Tibial nerve (tissue), 4 donors: ENCODE measurements around the gene SLCO2A1. TPM values are rescaled to one million over a fixed set of nuclear protein-coding genes. Genes with fewer than 3 reads are reported as not detected.

ENCODE experiments used
- DNase-seq, 2 donors: peaks; one replicate each; pipeline ENCODE4 v3.0.0-alpha.2; 2019; ENCODE audit warnings: low spot score in 2 of 2
- H3K27ac ChIP-seq, 4 donors: fragments of 200-600 bp; sonication (generic) in 3 of 4; one replicate each; pipeline ENCODE4 v1.5.1; 2017 to 2019; ENCODE audit warnings: mild to moderate bottlenecking in 1 of 4
- H3K27me3 ChIP-seq, 2 donors: fragments of 200-600 bp; sonication (generic) in 1 of 2; one replicate each; pipeline versions ENCODE4 v1.5.1 to v1.6.0; 2017 to 2019
- H3K36me3 ChIP-seq, 3 donors: fragments of 200-600 bp; sonication (generic); one replicate each; pipeline ENCODE4 v1.5.1; 2018 to 2019
- H3K4me1 ChIP-seq, 4 donors: fragments of 200-600 bp; sonication (generic) in 3 of 4; one replicate each; pipeline ENCODE4 v1.5.1; 2017 to 2019
- H3K4me3 ChIP-seq, 4 donors: fragments of 200-600 bp; sonication (generic) in 3 of 4; one replicate each; pipeline ENCODE4 v1.5.1; 2017 to 2019; ENCODE audit warnings: mild to moderate bottlenecking in 1 of 4, moderate library complexity in 1 of 4
- H3K9me3 ChIP-seq, 4 donors: fragments of 200-600 bp; sonication (generic) in 3 of 4; one replicate each; pipeline ENCODE4 v1.5.1; 2017 to 2019
- EP300 ChIP-seq, 2 donors: sonication (generic); formaldehyde crosslinking; IDR thresholded peaks; one replicate each; pipeline ENCODE4 v1.6.1; 2017; ENCODE audit warnings: antibody characterized with exemption in 2 of 2, mild to moderate bottlenecking in 1 of 2
- POLR2A ChIP-seq, 2 donors: fragments of 450-650 bp; IDR thresholded peaks; one replicate each; pipeline ENCODE4 v1.6.1; 2017; ENCODE audit warnings: antibody characterized with exemption in 2 of 2, mild to moderate bottlenecking in 2 of 2, moderate library complexity in 2 of 2
- WGBS, 2 donors: methylation state at CpG; one replicate each; pipeline ENCODE4 v1.1.5; 2018; 5-methylcytosine and 5-hydroxymethylcytosine counted together
- total RNA-seq, 4 donors: library from RNA; depleted of rRNA; stranded (reverse); fragments of >200 nt; gene quantifications; one replicate each; pipeline ENCODE4 v1.1.0, GENCODE V29; 2016
- TF ChIP-seq, protein P1 (sequence below), 5 experiments: fragments of 200-600 bp in 3 of 5; fragments of 450-650 bp in 2 of 5; sonication (generic) in 3 of 5; IDR thresholded peaks; one replicate each; pipeline ENCODE4 v1.5.1; 2016 to 2019; ENCODE audit warnings: antibody characterized with exemption in 5 of 5, mild to moderate bottlenecking in 3 of 5, moderate library complexity in 2 of 5

Gene SLCO2A1
- total RNA-seq, 4 donors from 2014 or later, result 8.8 to 22.9 (median 12.2) TPM

DNA sequence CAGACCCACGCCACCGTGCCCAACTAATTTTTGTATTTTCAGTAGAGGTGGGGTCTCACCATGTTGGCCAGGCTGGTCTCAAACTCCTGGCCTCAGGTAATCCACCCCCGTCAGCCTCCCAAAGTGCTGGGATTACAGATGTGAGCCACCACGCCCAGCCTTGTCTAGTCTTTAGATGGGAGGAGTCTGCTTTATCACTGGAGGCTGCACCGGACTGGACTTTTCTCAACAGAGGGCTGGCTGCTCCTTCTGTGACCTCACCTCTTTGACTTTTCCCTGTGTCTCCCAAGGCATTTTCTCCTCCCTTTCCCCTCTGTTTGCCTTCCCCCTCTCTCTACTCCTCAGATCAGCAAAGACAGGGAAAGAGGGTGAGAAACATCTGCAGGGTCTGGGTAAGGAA, 28.5 kb downstream of the SLCO2A1 start:
- peaks cover 0 to 10% (median 0%) of the 10 kb centered on the region in 4 donors for H3K9me3 ChIP-seq
- no peaks in the 10 kb centered on the region for H3K36me3 ChIP-seq
- TF ChIP-seq, protein P1, sequence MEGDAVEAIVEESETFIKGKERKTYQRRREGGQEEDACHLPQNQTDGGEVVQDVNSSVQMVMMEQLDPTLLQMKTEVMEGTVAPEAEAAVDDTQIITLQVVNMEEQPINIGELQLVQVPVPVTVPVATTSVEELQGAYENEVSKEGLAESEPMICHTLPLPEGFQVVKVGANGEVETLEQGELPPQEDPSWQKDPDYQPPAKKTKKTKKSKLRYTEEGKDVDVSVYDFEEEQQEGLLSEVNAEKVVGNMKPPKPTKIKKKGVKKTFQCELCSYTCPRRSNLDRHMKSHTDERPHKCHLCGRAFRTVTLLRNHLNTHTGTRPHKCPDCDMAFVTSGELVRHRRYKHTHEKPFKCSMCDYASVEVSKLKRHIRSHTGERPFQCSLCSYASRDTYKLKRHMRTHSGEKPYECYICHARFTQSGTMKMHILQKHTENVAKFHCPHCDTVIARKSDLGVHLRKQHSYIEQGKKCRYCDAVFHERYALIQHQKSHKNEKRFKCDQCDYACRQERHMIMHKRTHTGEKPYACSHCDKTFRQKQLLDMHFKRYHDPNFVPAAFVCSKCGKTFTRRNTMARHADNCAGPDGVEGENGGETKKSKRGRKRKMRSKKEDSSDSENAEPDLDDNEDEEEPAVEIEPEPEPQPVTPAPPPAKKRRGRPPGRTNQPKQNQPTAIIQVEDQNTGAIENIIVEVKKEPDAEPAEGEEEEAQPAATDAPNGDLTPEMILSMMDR (IDR thresholded peaks at IDR 0.05), result no peak
- TF ChIP-seq POLR2A (IDR thresholded peaks at IDR 0.05) (no peak), EP300 (IDR thresholded peaks at IDR 0.05) (no peak)
- no peak for DNase-seq
- 73 to 78% methylated on average over 5 of the region's 5 CpGs for WGBS, 2 donors
- H3K4me3 ChIP-seq, result no peak overlapping the region
- H3K27ac ChIP-seq, result no peak overlapping the region
- H3K4me1 ChIP-seq, result no peaks in the 10 kb centered on the region
- H3K27me3 ChIP-seq, result peaks cover 0 to 2% of the 10 kb centered on the region in 2 donors

DNA sequence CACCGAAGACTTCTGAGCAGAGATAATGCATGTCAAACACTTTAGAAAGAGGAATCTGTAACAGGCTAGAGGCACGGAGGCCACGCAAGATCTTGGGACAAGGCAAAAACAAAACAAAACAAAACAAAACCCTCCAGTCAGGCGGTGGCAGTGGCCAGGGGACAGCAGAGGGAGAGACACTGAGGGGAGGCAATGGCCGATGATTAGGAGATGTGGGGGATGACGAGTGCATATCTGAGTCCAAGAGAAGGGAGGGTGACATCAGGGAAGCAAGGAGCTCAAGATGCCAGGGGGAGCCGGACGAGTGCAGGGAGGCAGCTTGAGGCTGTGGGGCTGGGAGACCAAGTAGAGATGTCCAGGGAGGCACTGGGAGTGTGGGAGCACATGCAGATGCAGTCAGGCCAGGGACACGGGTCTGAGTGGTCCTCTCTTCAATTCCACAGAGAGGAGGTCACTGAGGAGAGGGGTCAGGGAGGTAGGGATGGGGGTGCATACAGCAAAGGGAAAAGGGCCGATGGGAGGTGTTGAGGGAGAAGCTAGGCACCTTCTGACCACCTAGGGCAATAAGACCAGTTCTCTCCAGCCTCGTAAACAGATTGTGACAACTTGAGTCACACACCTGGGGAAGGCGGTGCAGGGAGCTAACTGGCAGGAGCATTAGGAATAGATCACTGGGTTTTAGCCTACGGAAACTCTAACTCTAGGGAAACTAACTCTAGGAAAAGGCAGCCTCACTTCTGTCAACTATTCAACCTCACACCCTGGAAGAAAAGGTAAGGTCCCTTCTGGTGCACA, 29.6 kb downstream of the SLCO2A1 start:
- peaks cover 0 to 2% of the 10 kb centered on the region in 2 donors for H3K27me3 ChIP-seq
- H3K27ac ChIP-seq, result no peak overlapping the region
- no peaks in the 10 kb centered on the region for H3K36me3 ChIP-seq
- DNase-seq, result no peak
- H3K9me3 ChIP-seq, result peaks cover 0 to 10% (median 0%) of the 10 kb centered on the region in 4 donors
- no peaks in the 10 kb centered on the region for H3K4me1 ChIP-seq
- H3K4me3 ChIP-seq, result no peak overlapping the region
- WGBS, 2 donors, result 82 to 86% methylated on average over 13 of the region's 13 CpGs
- no peak for TF ChIP-seq EP300 (IDR thresholded peaks at IDR 0.05)

DNA sequence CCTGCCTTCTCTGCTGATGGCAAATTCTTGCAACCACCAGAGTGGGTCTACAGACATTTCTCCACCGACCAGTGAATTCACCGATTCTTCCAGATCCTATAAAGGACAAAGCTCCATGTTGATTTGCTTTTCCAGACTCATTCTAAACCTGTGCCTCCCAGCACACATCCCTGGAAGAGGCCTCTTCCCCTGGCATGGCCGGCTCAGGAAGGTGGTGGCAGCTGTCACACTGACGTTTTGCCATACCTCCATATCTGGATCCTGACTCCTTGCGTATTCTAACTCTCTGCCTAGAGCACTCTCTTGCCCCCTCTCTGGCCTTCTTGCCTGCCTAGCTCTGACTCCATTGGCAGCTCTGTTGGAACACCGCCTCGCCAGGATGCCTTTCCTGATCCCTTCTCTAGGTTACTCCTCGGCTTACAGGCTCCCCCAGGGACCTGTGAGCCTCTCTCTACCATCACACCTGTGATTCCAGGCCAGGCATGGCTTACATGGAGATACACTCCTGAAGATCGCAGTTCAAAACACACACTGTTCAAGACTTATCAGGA, 31.0 kb downstream of the SLCO2A1 start:
- Histone ChIP-seq H3K36me3 (no peaks in the 10 kb centered on the region), H3K27ac (no peak overlapping the region), H3K4me3 (no peak overlapping the region), H3K27me3 (no peaks in the 10 kb centered on the region), H3K9me3 (no peaks in the 10 kb centered on the region), H3K4me1 (no peaks in the 10 kb centered on the region)
- WGBS, 2 donors, result 78 to 80% methylated on average over 9 of the region's 9 CpGs
- TF ChIP-seq POLR2A (IDR thresholded peaks at IDR 0.05), result no peak
- DNase-seq, result no peak

DNA sequence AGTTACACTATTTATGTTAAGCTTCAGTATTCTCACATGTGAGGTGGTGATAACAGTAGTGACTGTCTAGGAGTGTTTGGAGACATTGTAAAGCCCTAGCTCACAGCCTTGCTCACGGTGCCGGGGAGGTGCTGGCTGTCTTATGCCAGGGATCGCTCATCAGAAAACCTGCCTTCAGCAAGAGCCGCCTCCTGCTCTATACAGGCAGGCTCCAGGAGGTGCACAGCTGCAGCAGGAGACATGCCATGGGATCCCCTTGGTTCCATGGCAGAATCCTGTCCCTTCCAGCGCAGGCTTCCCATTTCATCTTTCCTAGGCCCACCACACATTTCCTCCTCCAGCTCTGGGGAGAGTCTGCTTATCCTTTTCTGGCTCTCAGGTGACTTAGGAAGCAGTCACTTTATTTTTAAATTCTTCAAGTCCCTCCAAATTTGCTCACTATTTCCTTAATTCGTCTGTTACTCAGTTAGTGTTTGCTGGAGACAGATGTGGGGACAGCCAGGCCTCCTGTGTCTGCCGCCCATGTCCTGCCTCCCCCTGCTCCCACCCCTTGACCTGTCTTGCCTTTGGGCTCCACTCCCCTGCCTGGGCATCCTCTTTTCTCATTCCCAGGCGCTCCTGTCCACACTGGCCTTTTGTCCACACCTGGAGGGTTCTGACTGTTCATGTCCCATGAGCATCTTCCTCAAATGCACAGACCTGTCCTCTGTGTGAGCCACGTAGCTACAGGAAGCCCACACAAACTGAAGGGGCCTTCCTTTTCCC, 31.7 kb downstream of the SLCO2A1 start:
- WGBS, 2 donors, result 83 to 90% methylated on average over 9 of the region's 9 CpGs
- no peak for DNase-seq

DNA sequence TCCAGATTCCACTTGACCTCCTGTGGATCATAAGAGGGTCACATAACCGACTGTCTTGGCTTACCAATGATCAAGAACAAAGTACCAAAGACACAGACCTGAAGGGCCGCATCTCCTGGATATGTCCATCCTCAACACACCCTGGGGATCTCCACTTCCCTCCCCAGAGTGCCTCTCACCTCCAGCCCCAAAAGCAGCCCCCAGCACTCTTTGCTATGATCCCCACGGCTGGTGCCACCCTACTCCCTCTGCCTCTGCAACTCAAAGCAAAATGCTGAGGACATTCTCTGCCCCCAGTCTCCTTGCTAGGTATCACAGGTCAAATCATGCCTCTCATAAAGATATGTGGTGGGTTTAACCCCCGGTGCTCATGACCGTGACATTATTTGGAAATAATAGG, 32.7 kb downstream of the SLCO2A1 start:
- peaks cover 0 to 7% (median 0%) of the 10 kb centered on the region in 4 donors for H3K4me1 ChIP-seq
- H3K27ac ChIP-seq, result no peak overlapping the region
- DNase-seq, result no peak
- no peaks in the 10 kb centered on the region for H3K27me3 ChIP-seq
- H3K9me3 ChIP-seq, result no peaks in the 10 kb centered on the region
- TF ChIP-seq POLR2A (IDR thresholded peaks at IDR 0.05) (no peak), EP300 (IDR thresholded peaks at IDR 0.05) (no peak)
- TF ChIP-seq, protein P1 (IDR thresholded peaks at IDR 0.05), result no peak
- WGBS, 2 donors, result 87 to 94% methylated on average over 5 of the region's 5 CpGs
- H3K4me3 ChIP-seq, result no peak overlapping the region
- no peaks in the 10 kb centered on the region for H3K36me3 ChIP-seq

More for the DNA sequence above, 31.7 kb downstream of the SLCO2A1 start:
- Histone ChIP-seq H3K4me1 (no peaks in the 10 kb centered on the region), H3K27ac (no peak overlapping the region), H3K4me3 (no peak overlapping the region), H3K9me3 (no peaks in the 10 kb centered on the region), H3K36me3 (no peaks in the 10 kb centered on the region), H3K27me3 (no peaks in the 10 kb centered on the region)
- TF ChIP-seq, protein P1 (IDR thresholded peaks at IDR 0.05), result no peak
- TF ChIP-seq POLR2A (IDR thresholded peaks at IDR 0.05) (no peak), EP300 (IDR thresholded peaks at IDR 0.05) (no peak)

DNA sequence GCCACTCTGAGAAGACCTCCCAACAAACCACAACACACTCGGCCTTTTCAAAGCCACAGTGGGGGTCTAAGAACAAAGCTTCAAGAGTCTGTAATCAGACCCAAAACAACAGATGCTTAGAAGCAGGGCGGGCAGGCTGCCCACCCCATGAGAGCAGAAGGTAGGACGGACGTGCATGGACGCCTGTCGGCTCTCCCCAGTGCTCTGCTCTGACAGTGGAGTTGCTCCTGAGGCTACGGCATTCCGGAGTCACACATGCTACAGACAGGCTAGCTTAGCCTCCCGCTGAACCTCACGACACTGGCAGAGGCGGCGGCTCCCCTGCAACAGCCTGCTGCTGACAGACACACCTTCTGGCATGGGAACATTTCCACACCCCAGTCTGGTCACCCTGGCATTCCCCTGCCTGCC, 33.5 kb downstream of the SLCO2A1 start:
- TF ChIP-seq EP300 (IDR thresholded peaks at IDR 0.05) (no peak), POLR2A (IDR thresholded peaks at IDR 0.05) (no peak)
- TF ChIP-seq, protein P1 (IDR thresholded peaks at IDR 0.05), result no peak
- Histone ChIP-seq H3K4me1 (peaks cover 0 to 10% (median 0%) of the 10 kb centered on the region in 4 donors), H3K4me3 (no peak overlapping the region), H3K27ac (no peak overlapping the region), H3K36me3 (no peaks in the 10 kb centered on the region), H3K27me3 (no peaks in the 10 kb centered on the region), H3K9me3 (no peaks in the 10 kb centered on the region)
- 52 to 62% methylated on average over 12 of the region's 12 CpGs for WGBS, 2 donors
- no peak for DNase-seq
